Measurements from ENCODE around the gene ADGB. TPM values are rescaled to one million over a fixed set of nuclear protein-coding genes. Genes with fewer than 3 reads are reported as not detected.

The ADGB gene
- total and polyA plus RNA-seq, 2 of the 13 experiments (the other 11 are each of a cell fraction or from before 2014, with no cell fraction given): not detected

DNA sequence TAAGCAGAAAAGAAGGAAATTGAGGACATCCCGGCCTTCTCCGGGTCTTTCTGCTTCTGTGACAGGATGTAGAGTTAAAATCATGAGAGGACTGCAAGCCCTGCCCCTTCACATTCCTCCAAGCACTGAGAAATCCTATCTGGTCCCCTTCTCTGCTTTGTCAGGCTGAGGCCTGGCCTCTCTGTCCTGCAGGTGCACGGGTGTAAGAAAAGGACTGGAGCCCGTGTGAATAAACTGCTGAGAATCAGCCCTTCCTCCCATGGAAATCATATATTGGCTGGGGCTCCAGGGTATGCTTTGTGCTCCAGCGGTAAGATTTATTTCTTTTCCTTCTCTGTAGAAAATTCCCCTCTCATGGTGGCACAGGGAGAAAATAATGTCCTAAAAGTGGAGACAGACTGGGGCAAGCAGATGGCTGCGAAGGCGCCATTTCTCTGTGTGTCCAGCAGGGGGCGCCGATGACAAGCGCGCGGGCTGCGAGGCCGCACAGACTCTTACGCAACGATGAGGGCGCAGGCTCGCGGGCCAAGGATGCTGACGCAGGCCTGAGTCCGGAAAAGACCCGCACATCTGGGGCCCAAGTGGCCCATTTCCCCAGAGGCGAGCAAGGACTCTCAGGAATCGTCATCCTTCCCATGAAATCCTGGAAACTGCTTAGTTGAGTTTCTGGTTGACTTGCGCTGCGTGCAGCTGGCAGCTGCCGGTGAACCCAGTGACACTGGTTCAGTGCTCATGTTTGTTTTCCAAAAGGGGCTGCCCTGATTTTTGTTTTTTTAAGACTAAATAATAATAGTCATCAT is 258.6 kb downstream of the ADGB start (continued):
- TF ChIP-seq ZNF616 (CRISPR knock-in tag; IDR thresholded peaks at IDR 0.05; ENCODE audit: low read depth): no peak
- TF ChIP-seq PCBP1 (IDR thresholded peaks at IDR 0.05; ENCODE audit: borderline replicate concordance, low read depth, low read length): peak; percentile 86; the same call in 1 of the 2 replicates
- peak; percentile 65 for TF ChIP-seq RXRB (CRISPR knock-in tag; IDR thresholded peaks at IDR 0.05; ENCODE audit: borderline replicate concordance)
- peak; percentile 52; the same call in 1 of the 2 replicates for TF ChIP-seq SMYD3 (CRISPR knock-in tag; IDR thresholded peaks at IDR 0.05)
- no peak; the same call in 1 of the 2 replicates for TF ChIP-seq ZNF10 (CRISPR knock-in tag; IDR thresholded peaks at IDR 0.05; ENCODE audit: borderline replicate concordance, low read depth)
- TF ChIP-seq, protein P1, sequence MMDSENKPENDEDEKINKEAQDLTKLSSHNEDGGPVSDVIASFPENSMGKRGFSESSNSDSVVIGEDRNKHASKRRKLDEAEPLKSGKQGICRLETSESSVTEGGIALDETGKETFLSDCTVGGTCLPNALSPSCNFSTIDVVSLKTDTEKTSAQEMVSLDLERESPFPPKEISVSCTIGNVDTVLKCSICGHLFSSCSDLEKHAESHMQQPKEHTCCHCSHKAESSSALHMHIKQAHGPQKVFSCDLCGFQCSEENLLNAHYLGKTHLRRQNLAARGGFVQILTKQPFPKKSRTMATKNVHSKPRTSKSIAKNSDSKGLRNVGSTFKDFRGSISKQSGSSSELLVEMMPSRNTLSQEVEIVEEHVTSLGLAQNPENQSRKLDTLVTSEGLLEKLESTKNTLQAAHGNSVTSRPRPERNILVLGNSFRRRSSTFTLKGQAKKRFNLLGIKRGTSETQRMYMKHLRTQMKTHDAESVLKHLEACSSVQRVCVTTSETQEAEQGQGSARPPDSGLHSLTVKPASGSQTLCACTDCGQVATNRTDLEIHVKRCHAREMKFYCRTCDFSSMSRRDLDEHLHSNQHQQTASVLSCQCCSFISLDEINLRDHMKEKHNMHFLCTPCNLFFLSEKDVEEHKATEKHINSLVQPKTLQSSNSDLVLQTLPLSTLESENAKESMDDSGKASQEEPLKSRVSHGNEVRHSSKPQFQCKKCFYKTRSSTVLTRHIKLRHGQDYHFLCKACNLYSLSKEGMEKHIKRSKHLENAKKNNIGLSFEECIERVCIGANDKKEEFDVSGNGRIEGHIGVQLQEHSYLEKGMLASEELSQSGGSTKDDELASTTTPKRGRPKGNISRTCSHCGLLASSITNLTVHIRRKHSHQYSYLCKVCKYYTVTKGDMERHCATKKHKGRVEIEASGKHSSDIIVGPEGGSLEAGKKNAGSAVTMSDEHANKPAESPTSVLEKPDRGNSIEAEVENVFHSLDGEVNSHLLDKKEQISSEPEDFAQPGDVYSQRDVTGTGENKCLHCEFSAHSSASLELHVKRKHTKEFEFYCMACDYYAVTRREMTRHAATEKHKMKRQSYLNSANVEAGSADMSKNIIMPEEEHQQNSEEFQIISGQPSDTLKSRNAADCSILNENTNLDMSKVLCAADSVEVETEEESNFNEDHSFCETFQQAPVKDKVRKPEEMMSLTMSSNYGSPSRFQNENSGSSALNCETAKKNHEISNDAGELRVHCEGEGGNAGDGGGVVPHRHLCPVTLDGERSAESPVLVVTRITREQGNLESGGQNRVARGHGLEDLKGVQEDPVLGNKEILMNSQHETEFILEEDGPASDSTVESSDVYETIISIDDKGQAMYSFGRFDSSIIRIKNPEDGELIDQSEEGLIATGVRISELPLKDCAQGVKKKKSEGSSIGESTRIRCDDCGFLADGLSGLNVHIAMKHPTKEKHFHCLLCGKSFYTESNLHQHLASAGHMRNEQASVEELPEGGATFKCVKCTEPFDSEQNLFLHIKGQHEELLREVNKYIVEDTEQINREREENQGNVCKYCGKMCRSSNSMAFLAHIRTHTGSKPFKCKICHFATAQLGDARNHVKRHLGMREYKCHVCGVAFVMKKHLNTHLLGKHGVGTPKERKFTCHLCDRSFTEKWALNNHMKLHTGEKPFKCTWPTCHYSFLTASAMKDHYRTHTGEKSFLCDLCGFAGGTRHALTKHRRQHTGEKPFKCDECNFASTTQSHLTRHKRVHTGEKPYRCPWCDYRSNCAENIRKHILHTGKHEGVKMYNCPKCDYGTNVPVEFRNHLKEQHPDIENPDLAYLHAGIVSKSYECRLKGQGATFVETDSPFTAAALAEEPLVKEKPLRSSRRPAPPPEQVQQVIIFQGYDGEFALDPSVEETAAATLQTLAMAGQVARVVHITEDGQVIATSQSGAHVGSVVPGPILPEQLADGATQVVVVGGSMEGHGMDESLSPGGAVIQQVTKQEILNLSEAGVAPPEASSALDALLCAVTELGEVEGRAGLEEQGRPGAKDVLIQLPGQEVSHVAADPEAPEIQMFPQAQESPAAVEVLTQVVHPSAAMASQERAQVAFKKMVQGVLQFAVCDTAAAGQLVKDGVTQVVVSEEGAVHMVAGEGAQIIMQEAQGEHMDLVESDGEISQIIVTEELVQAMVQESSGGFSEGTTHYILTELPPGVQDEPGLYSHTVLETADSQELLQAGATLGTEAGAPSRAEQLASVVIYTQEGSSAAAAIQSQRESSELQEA (CRISPR knock-in tag; IDR thresholded peaks at IDR 0.05; ENCODE audit: not compliant biosample characterization): peak; percentile 40
- peak; percentile 97 for TF ChIP-seq ZNF121 (CRISPR knock-in tag; IDR thresholded peaks at IDR 0.05)
- TF ChIP-seq, protein P2, sequence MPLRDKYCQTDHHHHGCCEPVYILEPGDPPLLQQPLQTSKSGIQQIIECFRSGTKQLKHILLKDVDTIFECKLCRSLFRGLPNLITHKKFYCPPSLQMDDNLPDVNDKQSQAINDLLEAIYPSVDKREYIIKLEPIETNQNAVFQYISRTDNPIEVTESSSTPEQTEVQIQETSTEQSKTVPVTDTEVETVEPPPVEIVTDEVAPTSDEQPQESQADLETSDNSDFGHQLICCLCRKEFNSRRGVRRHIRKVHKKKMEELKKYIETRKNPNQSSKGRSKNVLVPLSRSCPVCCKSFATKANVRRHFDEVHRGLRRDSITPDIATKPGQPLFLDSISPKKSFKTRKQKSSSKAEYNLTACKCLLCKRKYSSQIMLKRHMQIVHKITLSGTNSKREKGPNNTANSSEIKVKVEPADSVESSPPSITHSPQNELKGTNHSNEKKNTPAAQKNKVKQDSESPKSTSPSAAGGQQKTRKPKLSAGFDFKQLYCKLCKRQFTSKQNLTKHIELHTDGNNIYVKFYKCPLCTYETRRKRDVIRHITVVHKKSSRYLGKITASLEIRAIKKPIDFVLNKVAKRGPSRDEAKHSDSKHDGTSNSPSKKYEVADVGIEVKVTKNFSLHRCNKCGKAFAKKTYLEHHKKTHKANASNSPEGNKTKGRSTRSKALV (CRISPR knock-in tag; IDR thresholded peaks at IDR 0.05): no peak
- no peak for TF ChIP-seq ZNF354B (CRISPR knock-in tag; IDR thresholded peaks at IDR 0.05)
- TF ChIP-seq ZNF761 (CRISPR knock-in tag; conservative IDR thresholded peaks at IDR 0.05): 0 out of 2 replicates have a peak, but pooled peaks have one; percentile 54
- TF ChIP-seq, protein P3, sequence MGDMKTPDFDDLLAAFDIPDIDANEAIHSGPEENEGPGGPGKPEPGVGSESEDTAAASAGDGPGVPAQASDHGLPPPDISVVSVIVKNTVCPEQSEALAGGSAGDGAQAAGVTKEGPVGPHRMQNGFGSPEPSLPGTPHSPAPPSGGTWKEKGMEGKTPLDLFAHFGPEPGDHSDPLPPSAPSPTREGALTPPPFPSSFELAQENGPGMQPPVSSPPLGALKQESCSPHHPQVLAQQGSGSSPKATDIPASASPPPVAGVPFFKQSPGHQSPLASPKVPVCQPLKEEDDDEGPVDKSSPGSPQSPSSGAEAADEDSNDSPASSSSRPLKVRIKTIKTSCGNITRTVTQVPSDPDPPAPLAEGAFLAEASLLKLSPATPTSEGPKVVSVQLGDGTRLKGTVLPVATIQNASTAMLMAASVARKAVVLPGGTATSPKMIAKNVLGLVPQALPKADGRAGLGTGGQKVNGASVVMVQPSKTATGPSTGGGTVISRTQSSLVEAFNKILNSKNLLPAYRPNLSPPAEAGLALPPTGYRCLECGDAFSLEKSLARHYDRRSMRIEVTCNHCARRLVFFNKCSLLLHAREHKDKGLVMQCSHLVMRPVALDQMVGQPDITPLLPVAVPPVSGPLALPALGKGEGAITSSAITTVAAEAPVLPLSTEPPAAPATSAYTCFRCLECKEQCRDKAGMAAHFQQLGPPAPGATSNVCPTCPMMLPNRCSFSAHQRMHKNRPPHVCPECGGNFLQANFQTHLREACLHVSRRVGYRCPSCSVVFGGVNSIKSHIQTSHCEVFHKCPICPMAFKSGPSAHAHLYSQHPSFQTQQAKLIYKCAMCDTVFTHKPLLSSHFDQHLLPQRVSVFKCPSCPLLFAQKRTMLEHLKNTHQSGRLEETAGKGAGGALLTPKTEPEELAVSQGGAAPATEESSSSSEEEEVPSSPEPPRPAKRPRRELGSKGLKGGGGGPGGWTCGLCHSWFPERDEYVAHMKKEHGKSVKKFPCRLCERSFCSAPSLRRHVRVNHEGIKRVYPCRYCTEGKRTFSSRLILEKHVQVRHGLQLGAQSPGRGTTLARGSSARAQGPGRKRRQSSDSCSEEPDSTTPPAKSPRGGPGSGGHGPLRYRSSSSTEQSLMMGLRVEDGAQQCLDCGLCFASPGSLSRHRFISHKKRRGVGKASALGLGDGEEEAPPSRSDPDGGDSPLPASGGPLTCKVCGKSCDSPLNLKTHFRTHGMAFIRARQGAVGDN (CRISPR knock-in tag; IDR thresholded peaks at IDR 0.05): peak; percentile 77
- TF ChIP-seq KDM5A (IDR thresholded peaks at IDR 0.05; ENCODE audit: borderline replicate concordance, low read length): no peak
- no peak for TF ChIP-seq TCF12 (IDR thresholded peaks at IDR 0.05)
- TF ChIP-seq TCF12 (CRISPR knock-in tag; IDR thresholded peaks at IDR 0.05): 0 out of 2 replicates have a peak, but pooled peaks have one; percentile 42

Measured in HepG2 (cell line).